K562 (cell line): ENCODE results near the gene BCL7C. TPM values are rescaled to one million over a fixed set of nuclear protein-coding genes. Genes with fewer than 3 reads are reported as not detected.

ENCODE experiments used
- ATAC-seq: fragments of 200-7000 bp; cut with Tn5 transposase; 3 replicates; pipeline ENCODE4 v1.9.1; 2020; ENCODE audit warnings: moderate library complexity
- BruUV-seq: library from RNA; stranded (reverse); fragments of 400-500 nt; replicated peaks from 2 replicates; lab custom pipeline; 2021; lab: Mats Ljungman, UMichigan
- CTCF ChIA-PET: fragments of 300-600 bp; formaldehyde crosslinking; extraction: SDS; loops from one replicate; lab custom pipeline; 2021; ENCODE audit warnings: low intra/inter-chr PET ratio; lab: Yijun Ruan, JAX
- POLR2A ChIA-PET: fragments of 300-600, 350-650 bp; sonication (Branson Sonifier 250); formaldehyde crosslinking; extraction: SDS; loops from one replicate; lab custom pipeline; 2021; ENCODE audit warnings: antibody characterized with exemption, inconsistent platforms; lab: Yijun Ruan, JAX
- DNase-seq, 4 experiments: peaks; one replicate each; pipeline versions ENCODE4 v3.0.0 to v3.0.0-alpha.2; 2011 to 2018; ENCODE audit warnings: low spot score in 3 of 4, mixed read lengths in 3 of 4; ENCODE audit errors: extremely low read depth in 1 of 4
- FAIRE-seq: peaks from 2 replicates; lab custom pipeline; 2011; peaks lifted over from hg19 to GRCh38; lab: Jason Lieb, UNC
- H2AFZ ChIP-seq: 2 replicates; pipeline ENCODE4 v1.6.0; 2011; ENCODE audit warnings: low read depth, low read length, control low read depth, inconsistent platforms
- H3K27ac ChIP-seq: fragments of 200-600 bp; 3 replicates; pipeline ENCODE4 v1.8.0; 2011; ENCODE audit warnings: low read depth, mild to moderate bottlenecking, control low read depth, inconsistent platforms, low read length, moderate library complexity, mixed read lengths; ENCODE audit errors: extremely low read depth
- H3K27me3 ChIP-seq, 2 experiments: fragments of 300-600 bp in 1 of 2; 2 replicates in 1 of 2; 3 replicates in 1 of 2; pipeline versions ENCODE4 v1.6.0 to v1.8.0; 2011; ENCODE audit warnings: inconsistent platforms in 2 of 2, low read length in 2 of 2, mild to moderate bottlenecking in 1 of 2, mixed read lengths in 1 of 2, moderate library complexity in 1 of 2; ENCODE audit not compliant: control insufficient read depth in 2 of 2, insufficient read depth in 2 of 2
- H3K36me3 ChIP-seq: fragments of 300-600 bp; 3 replicates; pipeline ENCODE4 v1.8.0; 2011; ENCODE audit warnings: mild to moderate bottlenecking, low read length, inconsistent platforms; ENCODE audit not compliant: control insufficient read depth, insufficient read depth
- H3K4me1 ChIP-seq, 2 experiments: fragments of 200-600 bp in 1 of 2; replicated peaks in 1 of 2; 2 replicates in 1 of 2; 3 replicates in 1 of 2; pipeline versions ENCODE4 v1.5.1 to v1.8.0; 2011; ENCODE audit warnings: inconsistent platforms in 2 of 2, low read length in 2 of 2, mild to moderate bottlenecking in 1 of 2, mixed read lengths in 1 of 2, moderate library complexity in 1 of 2; ENCODE audit not compliant: control insufficient read depth in 2 of 2, insufficient read depth in 2 of 2
- H3K4me2 ChIP-seq: 2 replicates; pipeline ENCODE4 v1.6.1; 2011; ENCODE audit warnings: low read length, control low read depth, inconsistent platforms, mixed read lengths; ENCODE audit not compliant: insufficient read depth
- H3K4me3 ChIP-seq: fragments of 200-600 bp; sonication (generic), shearing (Covaris generic); 2 replicates; pipeline ENCODE4 v1.5.1; 2016; ENCODE audit warnings: control low read depth, inconsistent platforms
- H3K79me2 ChIP-seq: fragments of 200-600 bp; 3 replicates; pipeline ENCODE4 v1.8.0; 2011; ENCODE audit warnings: low read length, inconsistent platforms; ENCODE audit not compliant: control insufficient read depth, insufficient read depth
- H3K9ac ChIP-seq, 2 experiments: 2 replicates each; pipeline versions ENCODE4 v1.6.0 to v1.6.1; 2011; ENCODE audit warnings: low read depth in 2 of 2, low read length in 2 of 2, control low read depth in 1 of 2, inconsistent platforms in 1 of 2, mild to moderate bottlenecking in 1 of 2, mixed read lengths in 1 of 2; ENCODE audit not compliant: insufficient read depth in 1 of 2
- H3K9me1 ChIP-seq: one replicate; pipeline ENCODE4 v1.6.0; 2011; ENCODE audit warnings: inconsistent platforms, mild to moderate bottlenecking, low read length, moderate library complexity; ENCODE audit not compliant: control insufficient read depth, insufficient read depth
- H3K9me3 ChIP-seq: replicated peaks from 2 replicates; pipeline ENCODE4 v1.5.1; 2011; ENCODE audit warnings: low read depth, low read length, inconsistent platforms; ENCODE audit not compliant: control insufficient read depth, insufficient read depth
- H4K20me1 ChIP-seq: replicated peaks from 2 replicates; pipeline ENCODE4 v1.6.1; 2011; ENCODE audit warnings: low read length, inconsistent platforms, mixed read lengths; ENCODE audit not compliant: control insufficient read depth, insufficient read depth
- GABPA ChIP-seq: fragments of 200-800 bp; sonication (Bioruptor generic); conservative IDR thresholded peaks from 2 replicates; pipeline ENCODE4 v1.6.1; 2016; ENCODE audit warnings: low read depth, missing genetic modification characterization, missing compliant biosample characterization
- HCFC1 ChIP-seq: IDR thresholded peaks from 2 replicates; pipeline ENCODE4 v1.6.1; 2012; ENCODE audit warnings: low read depth, low read length, improper control_type of control experiment
- KAT8 ChIP-seq: fragments of 450-650 bp; IDR thresholded peaks from 2 replicates; pipeline ENCODE4 v1.6.1; 2016; ENCODE audit warnings: low read depth, mild to moderate bottlenecking
- PHB2 ChIP-seq: fragments of 450-650 bp; IDR thresholded peaks from 2 replicates; pipeline ENCODE4 v1.6.1; 2017; ENCODE audit warnings: low read depth
- POLR3G ChIP-seq: IDR thresholded peaks from 2 replicates; pipeline ENCODE4 v1.6.1; 2011; ENCODE audit not compliant: insufficient read length, insufficient replicate concordance; ENCODE audit errors: extremely low read depth
- RBFOX2 ChIP-seq: fragments of 200-400 bp; formaldehyde crosslinking; IDR thresholded peaks from 2 replicates; pipeline ENCODE4 v1.6.1; 2017; ENCODE audit warnings: low read depth, mild to moderate bottlenecking, low read length, moderate library complexity
- SP1 ChIP-seq: sonication (generic); formaldehyde crosslinking; IDR thresholded peaks from 2 replicates; pipeline ENCODE4 v1.8.1; 2022; ENCODE audit warnings: mild to moderate bottlenecking, missing genetic modification reagents
- SPI1 ChIP-seq: IDR thresholded peaks from 2 replicates; pipeline ENCODE4 v1.6.1; 2011; ENCODE audit warnings: low read depth, low read length, control low read depth, borderline replicate concordance
- ZBTB40 ChIP-seq, 2 experiments: fragments of 450-650 bp in 1 of 2; sonication (generic) in 1 of 2; formaldehyde crosslinking in 1 of 2; IDR thresholded peaks; 2 replicates each; pipeline versions ENCODE4 v1.7.1 to v1.9.0; 2016 to 2022; ENCODE audit warnings: inconsistent platforms in 1 of 2, mild to moderate bottlenecking in 1 of 2, missing genetic modification reagents in 1 of 2
- ZNF583 ChIP-seq: fragments of 250-450 bp; sonication (Bioruptor Pico); IDR thresholded peaks from 2 replicates; pipeline ENCODE4 v1.4.0; 2020
- WGBS: fragments of 100-300 bp; shearing (Covaris generic); methylation state at CpG from one replicate; pipeline ENCODE4 v1.1.6; 2016; ENCODE audit warnings: low coverage, mixed read lengths; ENCODE audit not compliant: insufficient coverage; ENCODE audit errors: missing lambda C conversion rate; 5-methylcytosine and 5-hydroxymethylcytosine counted together
- in situ Hi-C: fragments of 300-500 bp; cut with MboI; formaldehyde crosslinking; loops from 4 replicates; pipeline ENCODE4 v1.15.0; 2018; ENCODE audit warnings: inconsistent platforms, mixed read lengths
- intact Hi-C: fragments of 100-400 bp; cut with micrococcal nuclease; formaldehyde crosslinking; loops from 2 replicates; pipeline ENCODE4 v1.14.2; 2022
- polyA plus RNA-seq, 8 experiments: library from polyadenylated mRNA; depleted of rRNA in 4 of 8; stranded (reverse) in 5 of 8; unstranded in 3 of 8; fragments of >200 nt; fragmentation: Nextera tagmentation in 2 of 8; fragmentation: Illumina TruSeq in 1 of 8; extraction: Ambion mirVana in 2 of 8; extraction: Trizol in 1 of 8; gene quantifications; 2 replicates each; pipeline versions ENCODE4 v1.2.1 to v1.2.3, GENCODE V29; 2011 to 2014; ENCODE audit warnings: inconsistent platforms in 1 of 8, missing spikeins in 1 of 8
- total RNA-seq, 7 experiments: library from RNA; depleted of rRNA in 6 of 7; stranded (reverse); fragments of >200 nt in 6 of 7; fragmentation: Illumina TruSeq in 2 of 7; extraction: Trizol in 2 of 7; gene quantifications; 2 replicates each; pipeline versions ENCODE4 v1.2.1 to v1.2.3, GENCODE V29; 2011 to 2021; ENCODE audit warnings: low replicate concordance in 1 of 7

BCL7C gene
- total and polyA plus RNA-seq, 9 of the 15 experiments (the other 6 are each of a cell fraction or from before 2014, with no cell fraction given) = 1.7 to 85.8 (median 19.6) TPM

- Histone ChIP-seq H3K4me2 (no peak overlapping the region), H3K9me3 (no peaks in the 10 kb centered on the region), H2AFZ (peak overlapping the region; percentile 77), H3K27me3 (no peaks in the 10 kb centered on the region), H3K9ac (no peak overlapping the region), H3K27ac (peak overlapping the region; percentile 53; the same call in 2 of the 3 replicates), H3K4me1 (peaks cover 25 to 33% of the 10 kb centered on the region in 2 experiments), H3K79me2 (no peaks in the 10 kb centered on the region), H4K20me1 (no peaks in the 10 kb centered on the region), H3K9me1 (no peaks in the 10 kb centered on the region), H3K4me3 (no peak overlapping the region), H3K36me3 (no peaks in the 10 kb centered on the region)
- WGBS = 90% methylated on average over 4 of the region's 4 CpGs
- peak; percentile 60 for FAIRE-seq
- BruUV-seq = no TSS peak
- TF ChIP-seq SPI1 = peak; percentile 62; the same call in 1 of the 2 replicates
- no peak for TF ChIP-seq KAT8
- no peak for TF ChIP-seq HCFC1
- TF ChIP-seq POLR3G = no peak
- no peak for TF ChIP-seq SP1
- TF ChIP-seq RBFOX2 = no peak
- peak; percentile 11; the same call in 1 of the 2 replicates for TF ChIP-seq ZBTB40 (IDR thresholded peaks at IDR 0.05)
- no peak for TF ChIP-seq ZBTB40 (CRISPR knock-in tag; IDR thresholded peaks at IDR 0.05)
- peak; percentile 60 for TF ChIP-seq GABPA (tag)
- TF ChIP-seq PHB2 = no peak
- 0 out of 2 replicates have a peak, but pooled peaks have one; percentile 19 for TF ChIP-seq ZNF583 (CRISPR knock-in tag)
- POLR2A ChIA-PET = no interaction called here
- intact Hi-C loops = no loop called here
- CTCF ChIA-PET = no interaction called here
- DNase-seq = peak in 3 of 4 experiments; percentile 14 to 43 (median 40)
- in situ Hi-C loops = loop anchor here (10.0 kb wide), 1 partner anchor 59 kb away; no protein-coding TSS in a partner anchor
- no peak for ATAC-seq
Observed at GRCh38 chr16:30903596-30903995, 9.7 kb upstream of the BCL7C start.
